Measurements from ENCODE around the gene LYRM9.
"Not testable (repeated sequence)": the region's sequence is repeated elsewhere in the genome, so short reads cannot be mapped to it uniquely, and the experiment has no call there.

Gene LYRM9

DNA sequence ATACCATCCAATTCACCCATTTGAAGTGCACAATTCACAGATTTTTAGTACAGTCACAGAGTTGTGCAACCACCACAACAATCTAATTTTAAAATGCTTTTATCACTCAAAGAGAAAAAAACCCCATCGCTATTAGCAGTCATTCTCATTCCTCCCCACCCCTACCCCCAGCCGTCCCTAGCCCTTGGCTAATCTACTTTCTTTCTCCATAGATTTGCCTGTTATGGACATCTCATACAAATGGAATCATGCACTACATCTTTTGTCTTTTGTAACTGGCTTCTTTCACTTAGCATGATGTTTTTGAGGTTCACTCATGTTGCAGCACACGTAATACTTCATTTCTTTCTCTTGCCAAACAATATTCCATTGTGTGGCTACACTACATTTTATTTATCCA is 20.4 kb downstream of the LYRM9 start:
- DNase-seq = no peak

DNA sequence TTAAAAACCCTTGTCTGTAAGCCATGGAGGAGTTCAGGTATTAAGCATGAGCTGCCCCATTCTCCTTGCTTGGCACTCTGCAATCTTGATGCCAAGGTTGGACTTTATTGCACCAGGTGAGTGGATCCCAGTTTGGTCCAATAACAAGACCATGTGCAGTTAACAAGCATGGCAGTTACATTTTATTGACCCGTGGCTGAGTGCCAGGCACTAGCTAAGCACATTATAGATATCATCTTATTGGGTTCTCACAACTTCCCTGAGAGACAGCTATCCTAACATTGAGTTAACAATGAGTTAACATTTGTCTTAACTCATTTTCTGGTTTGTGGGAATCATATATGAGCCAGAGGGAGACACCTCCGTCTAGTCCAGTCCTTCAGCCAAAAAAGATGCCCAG is 21.8 kb downstream of the LYRM9 start:
- no peak for DNase-seq

DNA sequence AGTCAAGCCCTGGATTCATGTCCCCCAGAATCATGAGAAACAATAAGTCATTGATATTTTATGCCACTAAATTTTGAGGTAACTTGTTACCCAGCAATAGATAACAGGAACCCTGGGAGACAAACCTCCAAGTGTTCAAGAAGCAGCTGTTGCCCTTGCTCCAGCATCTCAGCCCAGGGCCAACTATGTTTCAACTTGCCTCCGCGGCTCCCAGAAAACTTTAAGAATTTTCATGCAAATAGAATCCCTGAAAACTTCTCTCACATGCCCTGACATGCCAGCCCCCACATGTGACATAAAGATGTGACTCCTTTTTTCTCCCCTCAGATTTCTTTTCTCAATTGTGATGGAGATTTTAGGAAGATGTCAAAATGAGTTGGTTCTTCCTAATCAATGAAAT is 22.8 kb downstream of the LYRM9 start:
- no peak for DNase-seq

DNA sequence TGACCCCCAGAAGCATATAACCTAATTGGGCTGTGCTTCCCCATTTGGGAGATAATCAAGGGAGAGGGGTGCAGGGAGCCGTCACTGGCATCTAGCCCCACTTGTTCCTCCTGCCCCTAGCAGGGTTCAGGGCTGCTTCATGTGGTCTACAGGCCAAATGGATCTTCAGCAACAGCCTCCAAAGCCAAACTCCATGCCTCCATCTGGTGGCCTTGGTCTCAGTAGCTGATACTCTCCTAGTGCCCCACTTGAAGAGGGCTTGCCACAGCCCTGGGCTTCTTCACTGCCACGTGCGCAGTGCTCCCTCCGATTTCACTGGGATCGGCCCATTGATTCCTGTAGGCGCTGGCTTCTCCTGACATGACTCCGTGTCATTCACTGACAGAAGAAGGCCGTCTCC is 24.6 kb downstream of the LYRM9 start:
- DNase-seq = no peak

DNA sequence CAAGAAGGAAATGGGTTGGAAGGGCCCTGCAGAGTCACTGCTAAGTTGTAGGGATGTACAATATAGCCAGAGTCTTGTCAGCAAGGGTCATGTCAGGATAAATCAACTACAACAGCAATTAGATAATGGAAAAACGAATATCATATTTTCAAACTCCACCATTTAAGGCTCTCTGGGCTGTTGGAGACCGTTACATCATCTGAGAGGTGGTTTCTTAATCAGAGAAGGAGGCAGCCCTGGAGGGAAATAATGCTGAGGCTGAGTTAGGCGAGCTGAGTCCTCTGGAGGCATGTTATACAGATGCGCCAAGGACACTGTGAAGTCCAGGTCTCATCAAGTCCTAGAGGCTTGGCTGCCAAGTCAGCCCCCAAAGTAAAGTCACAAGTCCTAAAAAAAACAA is 30.3 kb downstream of the LYRM9 start:
- DNase-seq = no peak

DNA sequence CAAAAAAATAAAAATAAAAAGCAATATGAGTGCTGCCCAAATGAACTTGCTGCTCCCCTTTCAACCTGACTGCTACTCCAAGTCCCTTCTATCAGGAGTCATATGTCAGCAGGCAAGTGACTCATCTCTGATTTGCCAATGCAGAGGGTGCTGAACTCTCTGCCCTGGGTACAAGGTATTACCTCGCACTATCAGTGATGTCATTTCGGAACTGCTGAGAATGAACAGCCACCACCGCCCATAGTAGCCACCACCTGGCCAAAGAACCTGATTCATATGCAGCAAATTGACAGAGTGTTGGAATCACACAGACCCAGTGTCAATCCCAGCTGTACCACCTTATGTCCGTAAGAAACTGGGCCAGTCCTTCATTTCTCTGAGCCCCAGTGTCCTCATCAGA is 31.2 kb downstream of the LYRM9 start:
- no peak for DNase-seq

DNA sequence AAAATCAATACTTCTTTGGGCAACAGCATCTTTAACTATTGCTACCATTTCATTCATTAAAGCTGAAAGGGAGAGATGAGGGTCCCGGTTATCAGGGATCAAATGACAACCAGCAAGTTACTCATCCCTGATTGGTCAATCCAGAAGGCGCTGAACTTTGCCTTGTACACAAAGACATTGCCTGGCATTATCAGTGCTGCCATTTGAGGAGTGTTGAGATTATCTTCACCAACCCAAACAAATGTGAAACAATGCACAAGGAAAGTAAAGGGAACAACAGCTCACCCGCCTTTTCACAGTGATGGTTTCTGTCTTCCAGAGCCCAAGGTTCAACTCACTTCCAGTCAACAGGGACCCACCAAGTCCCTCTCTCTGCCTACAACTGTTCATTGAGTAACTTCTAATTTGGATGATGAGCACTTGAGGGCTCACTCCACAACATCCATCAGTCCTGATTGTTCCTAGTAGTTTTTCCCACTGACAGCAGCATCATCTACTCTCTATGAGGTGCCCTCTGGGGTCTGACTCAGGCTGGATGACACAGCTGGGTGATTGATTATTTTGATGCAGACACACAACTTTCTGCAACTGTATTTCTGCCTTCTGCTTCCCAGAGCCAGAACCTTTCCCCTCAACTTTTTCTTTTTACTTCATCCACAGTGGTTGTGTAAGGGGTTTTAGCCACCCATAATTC is 32.0 kb downstream of the LYRM9 start:
- DNase-seq = no peak

DNA sequence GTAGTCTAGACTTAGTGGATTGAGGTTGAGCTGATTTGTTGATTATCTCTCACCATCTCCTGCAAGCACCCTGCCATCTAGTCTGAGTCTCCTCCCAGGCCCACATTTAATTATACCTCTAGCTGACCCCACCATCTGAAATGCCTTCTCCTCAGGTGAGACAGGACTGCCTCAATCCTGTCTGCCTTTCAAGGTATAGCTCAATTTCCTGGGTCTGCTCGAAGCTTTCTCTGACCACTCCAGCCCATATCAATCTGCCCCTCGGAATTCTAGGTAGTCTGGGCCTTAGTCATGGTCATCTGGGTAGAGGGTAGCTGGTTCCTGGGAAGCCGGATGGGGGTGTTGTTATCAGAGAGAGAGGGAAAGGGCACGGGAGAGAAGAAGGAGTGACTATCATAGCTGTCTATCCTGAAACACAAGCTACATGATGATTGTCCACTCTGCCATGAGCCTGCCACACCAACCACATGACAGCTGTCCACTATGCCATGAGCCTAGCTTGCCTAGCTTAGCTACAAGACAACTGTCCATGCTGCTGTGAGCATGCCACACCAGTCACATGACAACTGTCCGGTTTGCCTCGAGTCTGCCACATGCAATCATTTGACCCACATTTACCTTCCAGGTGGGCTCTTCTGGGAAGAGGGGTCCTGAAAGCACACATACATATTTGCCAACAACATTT is 34.4 kb downstream of the LYRM9 start:
- no peak for DNase-seq

DNA sequence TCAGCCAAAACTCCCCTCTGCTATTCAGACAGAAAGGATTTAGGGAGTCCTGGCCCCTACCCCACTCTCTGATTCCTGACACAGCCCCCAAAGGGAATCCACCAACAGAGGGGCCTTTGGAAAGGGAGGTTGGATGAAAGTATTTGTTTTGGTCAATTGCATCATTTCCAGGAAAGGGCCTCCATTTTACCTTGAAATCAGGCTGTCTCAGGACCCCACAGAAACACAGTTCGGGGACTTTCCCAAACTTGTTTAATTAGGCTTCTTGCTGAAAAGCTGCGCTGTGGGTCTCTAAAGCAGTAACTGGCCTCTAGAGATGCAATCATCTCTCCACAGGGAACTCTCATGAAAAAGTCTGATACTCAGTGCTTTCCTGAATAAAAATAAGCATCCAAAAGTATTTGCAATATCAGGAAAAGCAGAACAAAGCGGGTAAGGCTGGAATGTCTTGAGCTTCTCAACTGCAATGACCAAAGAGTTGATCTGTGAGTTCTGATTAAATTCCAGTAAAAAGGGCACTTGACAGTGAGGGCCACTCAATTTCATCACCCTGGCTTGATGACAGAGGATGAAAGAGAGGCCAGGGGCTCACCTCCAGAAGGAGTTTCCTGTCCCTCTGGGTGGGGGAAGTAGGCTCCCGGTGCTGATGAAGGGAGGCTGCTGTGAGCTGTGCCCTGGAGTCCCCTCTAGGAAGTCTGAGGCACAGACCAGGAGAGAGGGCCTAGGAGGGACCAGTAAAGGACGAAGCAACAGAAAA is 36.3 kb downstream of the LYRM9 start:
- DNase-seq = no peak

DNA sequence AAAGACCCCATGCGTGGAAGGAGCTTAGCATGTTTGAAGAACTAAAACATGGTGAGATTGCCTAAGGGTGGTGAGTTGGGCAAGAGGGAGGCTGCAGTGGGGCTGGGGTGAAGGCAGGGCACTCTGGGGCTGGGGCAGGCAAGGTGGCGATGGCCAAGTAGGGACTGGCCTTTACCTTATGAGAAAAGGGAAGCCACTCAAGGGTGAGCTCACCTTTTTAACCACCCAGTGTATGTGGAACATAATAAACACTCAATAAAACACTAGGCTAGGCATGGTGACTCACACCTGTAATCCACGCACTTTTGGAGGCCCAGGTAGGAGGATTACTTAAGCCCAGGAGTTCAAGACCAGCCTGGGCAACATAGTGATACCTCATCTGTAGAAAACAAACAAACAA is 37.7 kb downstream of the LYRM9 start:
- DNase-seq = no peak

DNA sequence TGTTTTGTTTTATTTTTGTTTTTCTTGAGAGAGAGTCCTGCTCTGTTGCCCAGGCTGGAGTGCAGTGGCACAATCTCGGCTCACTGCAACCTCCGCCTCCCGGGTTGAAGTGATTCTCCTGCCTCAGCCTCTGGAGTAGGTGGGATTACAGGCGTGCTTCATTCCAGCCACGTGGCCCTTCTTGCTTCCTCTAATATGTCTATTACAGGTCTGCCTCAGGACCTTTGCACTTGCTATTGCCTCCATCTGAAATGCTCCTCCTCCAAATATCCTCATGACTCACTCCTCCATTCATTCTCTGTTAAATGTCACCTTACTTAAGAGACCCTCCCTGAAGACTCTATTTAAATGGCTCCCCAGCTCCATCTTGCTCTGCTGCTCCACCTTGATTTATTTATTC is 39.0 kb downstream of the LYRM9 start:
- no peak for DNase-seq

DNA sequence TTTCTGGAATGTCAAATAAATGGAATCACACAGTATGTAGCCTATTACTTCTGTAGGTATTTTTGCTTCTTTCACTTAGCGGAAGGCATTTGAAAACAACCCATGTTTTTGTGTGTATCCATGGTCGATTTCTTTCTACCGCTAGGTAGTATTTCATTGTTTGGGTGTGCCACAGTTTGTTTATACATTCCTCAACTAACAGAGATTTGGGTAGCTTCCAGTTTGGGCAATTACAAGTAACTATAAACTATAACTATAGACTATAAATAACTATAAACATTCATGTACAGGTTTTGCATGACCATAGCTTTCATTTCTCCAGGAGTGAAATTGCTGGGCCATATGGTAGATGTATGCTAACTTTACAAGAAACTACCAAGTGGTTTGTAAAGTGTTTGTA is 40.1 kb downstream of the LYRM9 start:
- DNase-seq = no peak

DNA sequence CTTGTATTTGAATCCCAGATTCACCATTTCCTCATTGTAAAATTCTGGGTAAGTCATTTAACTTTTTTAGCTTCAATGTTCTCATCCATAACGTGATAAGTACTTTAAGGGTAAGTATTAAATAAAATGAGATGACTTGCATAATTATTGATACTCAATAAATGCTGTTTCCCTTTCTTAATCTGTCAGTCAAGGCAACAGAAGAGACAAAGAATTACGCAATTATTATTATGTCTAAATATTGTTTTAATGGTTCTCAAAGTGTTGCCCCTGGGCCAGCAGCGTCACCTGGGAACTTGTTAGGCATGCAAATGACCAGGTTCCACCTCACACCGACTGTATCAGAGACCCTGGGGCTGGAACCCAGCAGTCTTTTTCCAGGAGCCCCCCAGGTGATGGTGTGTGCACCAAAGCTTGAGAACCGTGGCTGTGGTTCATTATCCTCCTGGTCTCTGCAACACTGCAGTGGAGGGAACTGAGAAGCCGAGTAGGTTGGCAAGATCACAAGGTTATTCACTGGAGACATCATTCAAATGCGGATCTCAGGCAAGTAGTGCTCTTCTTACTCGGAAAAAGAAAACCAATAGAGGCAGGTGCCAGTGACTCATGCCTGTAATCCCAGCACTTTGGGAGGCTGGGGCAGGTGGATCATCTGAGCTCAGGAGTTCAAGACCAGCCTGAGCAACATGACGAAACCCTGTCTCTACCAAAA is 43.5 kb downstream of the LYRM9 start:
- DNase-seq = no peak

DNA sequence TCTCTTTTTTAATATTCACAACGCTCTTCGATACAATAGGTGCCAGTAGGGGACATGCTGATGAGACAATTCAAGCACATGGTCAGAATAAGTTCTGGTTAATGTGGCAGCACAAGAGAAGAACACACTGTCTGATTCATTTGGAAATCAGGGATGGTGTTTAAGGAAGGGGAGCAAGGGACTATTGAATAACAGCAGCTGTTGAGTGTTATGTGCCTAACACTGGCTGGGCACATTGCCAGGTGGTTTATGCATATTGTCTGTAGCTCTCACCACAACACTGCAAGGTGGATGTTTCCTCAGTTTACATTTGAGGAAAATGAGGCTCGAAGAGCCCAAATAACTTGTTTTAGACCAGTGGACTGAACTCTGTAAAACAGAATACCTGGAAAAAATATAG is 44.2 kb downstream of the LYRM9 start:
- DNase-seq = no peak

DNA sequence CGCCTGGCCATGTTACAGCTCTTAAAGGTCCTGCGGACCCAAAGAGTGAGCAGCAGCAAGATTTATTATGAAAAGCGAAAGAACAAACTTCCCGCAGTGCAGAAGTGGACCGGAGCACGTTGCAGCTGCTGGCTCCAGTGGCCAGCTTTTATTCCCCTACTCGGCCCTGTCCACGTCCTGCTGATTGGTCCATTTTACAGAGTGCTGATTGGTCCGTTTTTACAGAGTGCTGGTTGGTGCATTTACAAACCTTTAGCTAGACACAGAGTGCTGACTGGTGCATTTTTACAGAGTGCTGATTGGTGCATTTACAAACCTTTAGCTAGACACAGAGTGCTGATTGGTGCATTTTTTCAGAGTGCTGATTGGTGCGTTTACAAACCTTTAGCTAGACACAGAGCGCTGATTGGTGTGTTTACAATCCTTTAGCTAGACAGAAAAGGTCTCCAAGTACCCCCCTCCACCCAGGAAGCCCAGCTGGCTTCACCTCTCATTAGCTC is 46.3 kb downstream of the LYRM9 start:
- not testable (repeated sequence) for DNase-seq

DNA sequence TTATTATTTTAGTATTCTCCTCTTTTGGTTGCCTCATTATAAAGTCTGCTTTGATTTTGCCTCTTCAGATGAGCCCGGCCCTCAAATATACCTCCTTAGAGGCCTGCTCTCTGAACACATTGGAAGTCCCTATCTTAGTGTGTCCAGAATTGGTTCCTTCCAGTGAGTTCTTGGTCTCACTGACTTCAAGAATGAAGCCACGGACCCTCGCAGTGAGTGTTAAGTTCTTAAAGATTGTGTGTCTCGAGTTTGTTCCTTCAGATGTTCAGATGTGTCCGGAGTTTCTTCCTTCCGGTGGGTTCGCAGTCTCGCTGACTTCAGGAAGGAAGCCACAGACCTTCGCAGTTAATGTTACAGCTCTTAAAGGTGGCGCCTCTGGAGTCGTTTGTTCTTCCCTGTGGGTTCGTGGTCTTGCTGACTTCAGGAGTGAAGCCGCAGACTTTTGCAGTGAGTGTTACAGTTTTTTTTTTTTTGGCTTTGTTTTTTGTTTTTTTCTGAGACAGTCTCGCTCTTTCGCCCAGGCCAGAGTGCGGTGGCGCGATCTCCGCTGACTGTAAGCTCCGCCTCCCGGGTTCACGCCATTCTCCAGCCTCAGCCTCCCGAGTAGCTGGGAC is 47.0 kb downstream of the LYRM9 start:
- no peak for DNase-seq

DNA sequence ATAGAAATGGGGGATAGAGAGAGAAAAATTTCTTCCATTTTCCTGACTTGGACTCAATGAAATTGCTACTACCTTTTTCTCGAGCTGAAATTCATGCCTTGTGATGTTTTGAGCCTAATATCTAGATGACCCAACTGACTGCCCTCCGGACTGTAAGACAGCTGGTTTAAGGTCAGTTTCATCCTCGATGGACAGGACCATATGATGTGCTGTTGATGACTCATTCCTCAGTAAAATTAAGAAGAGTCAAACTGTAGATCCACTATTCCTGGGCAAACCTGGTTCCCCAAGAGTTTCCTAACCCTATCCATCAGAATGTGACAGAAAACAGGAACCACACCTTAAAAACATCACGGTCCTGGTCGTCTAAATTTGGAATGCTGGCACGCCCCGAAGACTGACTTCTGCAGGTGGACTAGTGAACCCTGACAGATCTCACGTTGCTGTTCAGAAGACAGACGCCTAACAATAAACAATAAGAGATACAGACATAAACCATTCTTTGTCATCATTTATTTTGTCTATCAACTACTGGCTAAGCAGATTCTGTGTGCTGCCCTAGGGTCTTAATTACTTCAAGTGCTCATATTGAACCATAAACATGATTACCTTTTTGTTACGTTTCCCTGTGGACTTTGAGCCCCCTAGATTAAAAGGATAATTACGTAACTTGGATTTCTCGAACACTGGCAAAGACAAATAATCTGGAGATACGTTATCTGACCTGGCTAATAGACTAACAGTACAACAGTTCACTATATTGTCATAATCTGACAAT is 47.7 kb downstream of the LYRM9 start:
- no peak for DNase-seq

DNA sequence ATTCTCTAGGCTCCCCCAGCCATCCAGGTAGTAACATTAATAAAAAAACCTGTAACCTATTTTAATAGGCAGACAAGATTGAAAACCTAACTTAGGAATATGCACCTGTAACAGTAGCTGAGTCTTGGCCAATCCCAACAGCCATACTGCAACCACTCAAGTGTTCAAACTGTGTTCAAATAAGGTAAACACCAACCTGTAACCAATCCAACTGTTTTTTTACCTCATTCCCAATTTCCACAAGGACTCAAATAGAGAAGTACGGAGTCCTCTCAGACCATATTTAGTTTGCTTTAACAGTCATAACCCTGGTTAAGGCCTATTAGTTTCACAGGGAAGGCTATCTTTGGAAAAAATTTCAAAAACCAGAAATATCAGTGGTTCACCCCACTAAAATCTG is 52.5 kb downstream of the LYRM9 start:
- DNase-seq = no peak

DNA sequence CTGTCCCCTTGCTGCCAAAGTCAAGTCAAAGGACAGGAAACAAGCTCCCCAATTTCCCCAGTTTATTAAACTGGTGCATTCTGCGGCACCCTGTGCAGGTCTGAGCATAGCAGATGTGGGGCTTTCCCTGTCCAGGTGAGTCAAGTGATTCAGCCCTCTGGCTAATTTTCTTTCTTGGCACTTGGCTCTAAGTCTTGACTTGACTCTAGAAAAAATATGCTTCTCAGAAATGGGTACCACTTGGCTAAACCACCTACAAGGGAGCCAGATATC is 52.8 kb downstream of the LYRM9 start:
- not testable (repeated sequence) for DNase-seq

DNA sequence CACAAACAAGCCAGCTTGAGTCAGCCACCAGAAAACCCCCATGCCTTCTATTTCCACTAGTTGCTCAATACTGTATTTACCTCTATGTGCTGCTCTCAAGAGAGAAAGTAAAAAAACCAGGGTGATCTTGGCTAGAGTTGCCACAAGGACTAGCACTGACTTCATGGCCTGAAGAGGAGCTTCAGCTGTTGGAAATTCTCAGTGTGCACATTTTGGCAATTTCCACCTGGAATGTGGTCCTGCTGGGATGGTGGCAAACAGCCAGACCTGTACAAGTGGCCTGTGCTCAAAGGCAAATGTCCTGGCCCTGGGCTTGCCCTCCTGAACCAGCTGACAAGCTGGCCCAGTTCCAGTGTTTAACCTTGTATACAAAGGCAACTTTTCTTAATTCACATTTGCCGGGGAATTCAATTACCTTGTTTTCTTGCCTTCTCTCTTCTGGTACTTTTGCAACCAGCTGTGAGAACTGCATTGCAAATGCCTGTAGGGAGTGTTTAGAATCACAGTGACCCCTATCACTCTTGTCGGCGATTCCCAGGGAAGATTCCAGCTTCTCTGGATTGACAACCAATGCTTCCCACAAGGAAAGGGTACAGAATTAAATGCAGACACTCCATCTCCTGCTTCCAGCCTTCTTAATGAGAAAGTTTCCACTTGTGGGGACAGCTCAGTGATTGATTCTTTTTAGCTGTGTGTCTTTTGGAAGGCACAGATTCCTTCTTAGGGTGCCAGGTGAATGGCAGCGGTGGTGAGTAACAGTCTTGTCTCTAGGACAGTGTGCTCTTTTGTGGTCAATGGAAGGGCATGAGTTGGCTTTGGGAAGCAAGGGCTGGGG is 53.4 kb downstream of the LYRM9 start:
- DNase-seq = not testable (repeated sequence)

DNA sequence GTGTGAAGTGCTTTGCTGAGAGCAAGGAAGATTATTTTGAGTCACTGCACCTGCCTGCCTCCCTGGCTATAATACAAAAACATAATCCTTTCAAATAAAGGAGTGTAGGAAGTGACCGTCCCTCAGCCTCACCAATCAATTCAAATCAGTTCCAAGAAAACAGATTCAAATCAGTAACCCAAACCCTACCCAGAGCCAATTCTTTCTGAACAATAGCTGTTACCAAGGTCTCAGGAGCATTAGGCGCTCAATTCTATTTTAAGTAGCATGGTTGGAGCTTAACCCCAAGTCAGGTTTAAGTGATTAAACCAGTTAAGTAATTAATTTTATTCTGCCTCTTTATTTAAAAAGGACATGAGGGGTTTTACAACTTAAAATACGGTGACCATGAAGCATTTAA is 54.6 kb downstream of the LYRM9 start:
- not testable (repeated sequence) for DNase-seq

All from hippocampal formation (tissue), 2 donors.